ENCODE measurements around the gene SHISA4. TPM values are rescaled to one million over a fixed set of nuclear protein-coding genes. Genes with fewer than 3 reads are reported as not detected.

Gene SHISA4
- total and polyA plus RNA-seq, 2 donors (not counting 3 experiments of a cell fraction or from before 2014, with no cell fraction given), result 25.6 to 78.2 TPM

- FAIRE-seq (peak; percentile 31), DNase-seq (ENCODE audit: low read depth, low spot score) (no peak)
- no peaks in the 10 kb centered on the region for H3K36me3 ChIP-seq (ENCODE audit: control insufficient read depth in 2 of 2, extremely low read depth in 1 of 2, insufficient read depth in 2 of 2, low read length in 2 of 2)
- no peak for TF ChIP-seq CTCF (IDR thresholded peaks at IDR 0.05; ENCODE audit: extremely low read depth in 1 of 2, insufficient read depth in 1 of 2, low read depth in 1 of 2, low read length in 2 of 2)
- no peak for TF ChIP-seq MAX (IDR thresholded peaks at IDR 0.05; ENCODE audit: insufficient read depth, insufficient read length)
- TF ChIP-seq JUN (IDR thresholded peaks at IDR 0.05; ENCODE audit: borderline replicate concordance, insufficient read depth, insufficient read length, low read depth), result no peak
- no peak for TF ChIP-seq FOS (IDR thresholded peaks at IDR 0.05; ENCODE audit: borderline replicate concordance, insufficient read depth, low read length)
- no peak for TF ChIP-seq POLR2A (IDR thresholded peaks at IDR 0.05; ENCODE audit: low read depth, low read length)
- TF ChIP-seq GATA2 (IDR thresholded peaks at IDR 0.05; ENCODE audit: insufficient read depth, insufficient read length, low read depth, low read length), result no peak
- TF ChIP-seq MYC (IDR thresholded peaks at IDR 0.05; ENCODE audit: low read depth, low read length), result no peak
- TF ChIP-seq POLR2AphosphoS5 (IDR thresholded peaks at IDR 0.05; ENCODE audit: insufficient read depth, low read depth, low read length), result no peak
- no peak for TF ChIP-seq EZH2 (IDR thresholded peaks at IDR 0.05; ENCODE audit: borderline replicate concordance, low read depth, low read length, severe bottlenecking)
- no peaks in the 10 kb centered on the region for H3K9me1 ChIP-seq (replicated peaks; ENCODE audit: control insufficient read depth, extremely low read depth, insufficient read depth, low read length)
- H3K79me2 ChIP-seq (ENCODE audit: control insufficient read depth, insufficient read depth, low read length), result no peaks in the 10 kb centered on the region
- no peak overlapping the region for H3K27ac ChIP-seq (ENCODE audit: insufficient read depth, low read depth, low read length)
- no peak overlapping the region for H3K4me3 ChIP-seq (replicated peaks in 1 of 3; ENCODE audit: insufficient read depth in 1 of 3, low read depth in 1 of 3, low read length in 3 of 3)
- dilution Hi-C loops (cut with MboI; ENCODE audit: extremely low pct_ligation_motif_present, low sequenced_read_pairs) (no loop called here), intact Hi-C loops (cut with micrococcal nuclease) (no loop called here)
- no peaks in the 10 kb centered on the region for H3K27me3 ChIP-seq (ENCODE audit: control insufficient read depth in 2 of 2, insufficient read depth in 2 of 2, low read length in 2 of 2)
- no peaks in the 10 kb centered on the region for H3K4me1 ChIP-seq (ENCODE audit: control insufficient read depth, extremely low read depth, insufficient read depth, low read length)
- ChIA-PET CTCF (interaction anchor here (1.5 kb wide), 1 partner anchor 13 kb away, joined by 5 read pairs; no protein-coding TSS in a partner anchor), POLR2A (interaction anchor here (0.7 kb wide), 1 partner anchor 35 kb away, joined by 4 read pairs; no protein-coding TSS in a partner anchor)
- H3K4me2 ChIP-seq (ENCODE audit: insufficient read depth, low read length), result no peak overlapping the region
- no TSS peak for BruUV-seq (replicated peaks)
- H3K9ac ChIP-seq (replicated peaks; ENCODE audit: extremely low read depth, insufficient read depth, low read length), result no peak overlapping the region
- peak overlapping the region; percentile 62 for H2AFZ ChIP-seq (ENCODE audit: low read depth, low read length)
- no peaks in the 10 kb centered on the region for H4K20me1 ChIP-seq (replicated peaks; ENCODE audit: control insufficient read depth, extremely low read depth, insufficient read depth, low read length)
- no peaks in the 10 kb centered on the region for H3K9me3 ChIP-seq (replicated peaks; ENCODE audit: control insufficient read depth, insufficient read depth, low read length)
Measured at GRCh38 chr1:201938440-201939035, 49.8 kb downstream of the SHISA4 start.
